ENCODE measurements around the gene SMU1.

GRCh38 chr9:33007755-33008154, 68.7 kb downstream of the SMU1 start:
- TF ChIP-seq CTCF (IDR thresholded peaks at IDR 0.05) (no peak), SIN3A (IDR thresholded peaks at IDR 0.05; ENCODE audit: borderline replicate concordance, insufficient read depth, low read depth, low read length) (no peak), TCF7L2 (IDR thresholded peaks at IDR 0.05; ENCODE audit: low read depth, low read length) (no peak), POLR2AphosphoS5 (IDR thresholded peaks at IDR 0.05; ENCODE audit: low read depth, low read length) (no peak), REST (IDR thresholded peaks at IDR 0.05; ENCODE audit: insufficient read depth in 1 of 2, low read depth in 2 of 2, low read length in 1 of 2) (no peak)

Measured in Panc1 (cell line).